ENCODE results near the gene LMF2. TPM values are rescaled to one million over a fixed set of nuclear protein-coding genes. Genes with fewer than 3 reads are reported as not detected.
"Not testable (repeated sequence)": the region's sequence is repeated elsewhere in the genome, so short reads cannot be mapped to it uniquely, and the experiment has no call there.

LMF2 gene
- total RNA-seq, 2 experiments from 2014 or later: 59.3 to 62.6 TPM

- Mint-ChIP-seq H3K4me3 (no peak overlapping the region), H3K27me3 (peaks cover 8% of the 10 kb centered on the region), H3K9me3 (no peaks in the 10 kb centered on the region), H3K4me1 (peaks cover 9% of the 10 kb centered on the region), H3K36me3 (peaks cover 25% of the 10 kb centered on the region), H3K27ac (no peak overlapping the region)
- DNase-seq: no peak
These were observed 14.2 kb upstream of the LMF2 start for GRCh38 chr22:50521710-50522109.

GRCh38 chr22:50520826-50521453, 13.4 kb upstream of the LMF2 start:
- no peaks in the 10 kb centered on the region for H3K9me3 Mint-ChIP-seq
- H3K27ac Mint-ChIP-seq: no peak overlapping the region
- DNase-seq: no peak
- no peak overlapping the region for H3K4me3 Mint-ChIP-seq
- peaks cover 8% of the 10 kb centered on the region for H3K27me3 Mint-ChIP-seq
- H3K4me1 Mint-ChIP-seq: peaks cover 9% of the 10 kb centered on the region
- peaks cover 24% of the 10 kb centered on the region for H3K36me3 Mint-ChIP-seq

GRCh38 chr22:50520184-50520583, 12.7 kb upstream of the LMF2 start:
- Mint-ChIP-seq H3K36me3 (peaks cover 24% of the 10 kb centered on the region), H3K4me1 (peaks cover 12% of the 10 kb centered on the region)
- not testable (repeated sequence) for H3K27me3 Mint-ChIP-seq, DNase-seq, H3K4me3 Mint-ChIP-seq, H3K27ac Mint-ChIP-seq, H3K9me3 Mint-ChIP-seq

GRCh38 chr22:50519151-50519550, 11.6 kb upstream of the LMF2 start:
- H3K9me3 Mint-ChIP-seq: no peaks in the 10 kb centered on the region
- H3K4me1 Mint-ChIP-seq: peaks cover 7% of the 10 kb centered on the region
- H3K27ac Mint-ChIP-seq: no peak overlapping the region
- peaks cover 21% of the 10 kb centered on the region for H3K36me3 Mint-ChIP-seq
- no peak overlapping the region for H3K4me3 Mint-ChIP-seq
- DNase-seq: no peak
- no peaks in the 10 kb centered on the region for H3K27me3 Mint-ChIP-seq

GRCh38 chr22:50518606-50519005, 11.1 kb upstream of the LMF2 start:
- no peak overlapping the region for H3K4me3 Mint-ChIP-seq
- DNase-seq: no peak
- no peaks in the 10 kb centered on the region for H3K9me3 Mint-ChIP-seq
- H3K27ac Mint-ChIP-seq: no peak overlapping the region
- peaks cover 7% of the 10 kb centered on the region for H3K4me1 Mint-ChIP-seq
- peaks cover 25% of the 10 kb centered on the region for H3K36me3 Mint-ChIP-seq
- H3K27me3 Mint-ChIP-seq: no peaks in the 10 kb centered on the region

GRCh38 chr22:50517495-50518260, 10.2 kb upstream of the LMF2 start:
- no peak for DNase-seq
- Mint-ChIP-seq H3K4me1 (peaks cover 6% of the 10 kb centered on the region), H3K4me3 (no peak overlapping the region), H3K27me3 (no peaks in the 10 kb centered on the region), H3K36me3 (peaks cover 22% of the 10 kb centered on the region), H3K9me3 (no peaks in the 10 kb centered on the region), H3K27ac (no peak overlapping the region)

GRCh38 chr22:50516891-50517290, 9.4 kb upstream of the LMF2 start:
- Mint-ChIP-seq H3K27me3 (no peaks in the 10 kb centered on the region), H3K36me3 (peaks cover 26% of the 10 kb centered on the region), H3K27ac (peak overlapping the region; percentile 63), H3K4me3 (no peak overlapping the region), H3K9me3 (no peaks in the 10 kb centered on the region), H3K4me1 (peaks cover 10% of the 10 kb centered on the region)
- no peak for DNase-seq

- no peaks in the 10 kb centered on the region for H3K9me3 Mint-ChIP-seq
- peaks cover 26% of the 10 kb centered on the region for H3K36me3 Mint-ChIP-seq
- H3K27me3 Mint-ChIP-seq: no peaks in the 10 kb centered on the region
- H3K27ac Mint-ChIP-seq: no peak overlapping the region
- no peak for DNase-seq
- H3K4me3 Mint-ChIP-seq: no peak overlapping the region
- peaks cover 10% of the 10 kb centered on the region for H3K4me1 Mint-ChIP-seq
These were observed 8.6 kb upstream of the LMF2 start for GRCh38 chr22:50516068-50516467.

GRCh38 chr22:50513175-50513574, 5.7 kb upstream of the LMF2 start:
- DNase-seq: no peak
- Mint-ChIP-seq H3K27me3 (no peaks in the 10 kb centered on the region), H3K9me3 (no peaks in the 10 kb centered on the region), H3K4me3 (no peak overlapping the region), H3K4me1 (peaks cover 17% of the 10 kb centered on the region), H3K27ac (no peak overlapping the region), H3K36me3 (peaks cover 21% of the 10 kb centered on the region)

- no peaks in the 10 kb centered on the region for H3K9me3 Mint-ChIP-seq
- no peaks in the 10 kb centered on the region for H3K27me3 Mint-ChIP-seq
- DNase-seq: no peak
- H3K36me3 Mint-ChIP-seq: peaks cover 14% of the 10 kb centered on the region
- peaks cover 13% of the 10 kb centered on the region for H3K4me1 Mint-ChIP-seq
- peak overlapping the region; percentile 97 for H3K27ac Mint-ChIP-seq
- H3K4me3 Mint-ChIP-seq: peak overlapping the region; percentile 86
These were observed 1.4 kb upstream of the LMF2 start for GRCh38 chr22:50508897-50509296.

- DNase-seq: peak; percentile 98
- Mint-ChIP-seq H3K27ac (peak within 1 kb of the TSS; percentile 97), H3K36me3 (peaks cover 10% of the 10 kb centered on the region), H3K4me1 (peaks cover 13% of the 10 kb centered on the region), H3K4me3 (peak within 1 kb of the TSS; percentile 97), H3K27me3 (no peaks in the 10 kb centered on the region), H3K9me3 (no peaks in the 10 kb centered on the region)
These were observed 736 bp upstream of the LMF2 start, which contains the start of gene NCAPH2 for GRCh38 chr22:50507991-50508884. NCAPH2 (plus strand) TSS chr22:50508224; CDS start chr22:50508338, 114 bp downstream.

GRCh38 chr22:50506611-50507420, 686 bp downstream of the LMF2 start:
- peak overlapping the region; percentile 92 for H3K27ac Mint-ChIP-seq
- no peaks in the 10 kb centered on the region for H3K9me3 Mint-ChIP-seq
- H3K27me3 Mint-ChIP-seq: no peaks in the 10 kb centered on the region
- peak overlapping the region; percentile 97 for H3K4me3 Mint-ChIP-seq
- H3K4me1 Mint-ChIP-seq: peaks cover 7% of the 10 kb centered on the region
- H3K36me3 Mint-ChIP-seq: peaks cover 7% of the 10 kb centered on the region
- no peak for DNase-seq

- Mint-ChIP-seq H3K9me3 (no peaks in the 10 kb centered on the region), H3K4me1 (peaks cover 7% of the 10 kb centered on the region), H3K4me3 (peak overlapping the region; percentile 97), H3K36me3 (peaks cover 7% of the 10 kb centered on the region), H3K27me3 (no peaks in the 10 kb centered on the region), H3K27ac (no peak overlapping the region)
- DNase-seq: no peak
These were observed 1.5 kb downstream of the LMF2 start for GRCh38 chr22:50505776-50506610.

Data from activated naive CD8-positive, alpha-beta T cell treated with anti-CD3 and anti-CD28 coated beads for 36 hours (primary cell).